ENCODE data around the gene EXOC5. TPM values are rescaled to one million over a fixed set of nuclear protein-coding genes. Genes with fewer than 3 reads are reported as not detected.

The EXOC5 gene
- total and polyA plus RNA-seq, 4 donors, result 9.0 to 81.5 (median 33.5) TPM

DNA sequence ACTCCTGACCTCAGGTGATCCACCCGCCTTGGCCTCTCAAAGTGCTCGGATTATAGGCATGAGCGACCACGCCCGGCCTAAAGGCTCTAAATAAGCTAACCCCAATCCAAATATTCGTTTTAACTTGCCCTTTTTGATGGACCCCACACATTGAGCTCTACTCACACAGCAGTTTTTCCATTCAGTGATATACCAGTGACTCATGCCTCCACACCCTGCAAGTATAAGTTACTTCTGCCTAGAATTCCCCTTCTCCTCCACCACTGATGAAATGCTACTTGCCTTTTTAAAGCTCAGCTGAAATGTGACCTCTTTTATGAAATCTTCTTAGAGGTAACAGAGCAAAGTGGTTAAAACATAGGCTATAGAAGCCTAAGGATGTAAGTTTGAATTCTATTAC, 68.8 kb downstream of the EXOC5 start:
- Histone ChIP-seq H3K4me1 (ENCODE audit: control insufficient read depth in 5 of 5, insufficient read depth in 5 of 5, low read length in 5 of 5) (no peaks in the 10 kb centered on the region), H3K36me3 (ENCODE audit: control insufficient read depth in 4 of 4, insufficient read depth in 4 of 4, low read length in 4 of 4) (peaks cover 0 to 3% (median 0%) of the 10 kb centered on the region in 4 donors), H3K9ac (ENCODE audit: insufficient read depth in 1 of 2, low read length in 2 of 2) (no peak overlapping the region), H3K27ac (ENCODE audit: low read depth in 1 of 2, low read length in 1 of 2) (no peak overlapping the region), H3K27me3 (ENCODE audit: control insufficient read depth in 3 of 3, insufficient read depth in 3 of 3, low read length in 2 of 3) (no peaks in the 10 kb centered on the region), H3K4me3 (no peak overlapping the region), H3K9me3 (ENCODE audit: control insufficient read depth in 4 of 4, insufficient read depth in 3 of 4, low read length in 3 of 4) (no peaks in the 10 kb centered on the region)
- DNase-seq (no peak), ATAC-seq (ENCODE audit: insufficient read depth, low FRiP score) (no peak)
- WGBS, 2 donors, result 90% methylated on average over 6 of the region's 6 CpGs
- TF ChIP-seq, protein P1, sequence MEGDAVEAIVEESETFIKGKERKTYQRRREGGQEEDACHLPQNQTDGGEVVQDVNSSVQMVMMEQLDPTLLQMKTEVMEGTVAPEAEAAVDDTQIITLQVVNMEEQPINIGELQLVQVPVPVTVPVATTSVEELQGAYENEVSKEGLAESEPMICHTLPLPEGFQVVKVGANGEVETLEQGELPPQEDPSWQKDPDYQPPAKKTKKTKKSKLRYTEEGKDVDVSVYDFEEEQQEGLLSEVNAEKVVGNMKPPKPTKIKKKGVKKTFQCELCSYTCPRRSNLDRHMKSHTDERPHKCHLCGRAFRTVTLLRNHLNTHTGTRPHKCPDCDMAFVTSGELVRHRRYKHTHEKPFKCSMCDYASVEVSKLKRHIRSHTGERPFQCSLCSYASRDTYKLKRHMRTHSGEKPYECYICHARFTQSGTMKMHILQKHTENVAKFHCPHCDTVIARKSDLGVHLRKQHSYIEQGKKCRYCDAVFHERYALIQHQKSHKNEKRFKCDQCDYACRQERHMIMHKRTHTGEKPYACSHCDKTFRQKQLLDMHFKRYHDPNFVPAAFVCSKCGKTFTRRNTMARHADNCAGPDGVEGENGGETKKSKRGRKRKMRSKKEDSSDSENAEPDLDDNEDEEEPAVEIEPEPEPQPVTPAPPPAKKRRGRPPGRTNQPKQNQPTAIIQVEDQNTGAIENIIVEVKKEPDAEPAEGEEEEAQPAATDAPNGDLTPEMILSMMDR (IDR thresholded peaks at IDR 0.05; ENCODE audit: control extremely low read depth, extremely low read depth), result no peak

DNA sequence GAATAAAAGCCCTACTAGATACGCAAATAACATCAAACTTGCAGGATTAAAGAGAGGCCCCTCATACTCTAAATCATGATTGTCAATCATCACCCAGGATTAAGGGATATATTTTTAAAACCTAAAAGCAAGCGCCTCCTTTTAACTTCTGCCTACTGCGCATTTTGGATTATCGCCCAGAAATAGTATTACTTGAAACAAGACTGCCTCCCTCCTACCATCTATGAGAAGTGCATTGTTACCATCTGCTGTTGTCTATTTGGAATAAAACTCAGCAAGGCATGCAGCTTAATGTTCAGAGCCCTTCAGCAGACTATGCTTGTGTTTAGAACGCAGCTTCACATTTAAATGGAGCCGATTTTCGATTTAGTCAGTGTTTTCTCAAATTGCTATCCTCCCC, 79.6 kb downstream of the EXOC5 start:
- DNase-seq (peak in 2 of 3 donors; percentile 43 to 70), ATAC-seq (ENCODE audit: insufficient read depth, low FRiP score) (no peak)
- H3K4me3 ChIP-seq, result no peak overlapping the region
- H3K36me3 ChIP-seq (ENCODE audit: control insufficient read depth in 4 of 4, insufficient read depth in 4 of 4, low read length in 4 of 4), result no peaks in the 10 kb centered on the region
- 63 to 79% methylated on average over 7 of the region's 7 CpGs for WGBS, 2 donors
- no peaks in the 10 kb centered on the region for H3K4me1 ChIP-seq (ENCODE audit: control insufficient read depth in 5 of 5, insufficient read depth in 5 of 5, low read length in 5 of 5)
- TF ChIP-seq, protein P1 (IDR thresholded peaks at IDR 0.05; ENCODE audit: control extremely low read depth, extremely low read depth), result no peak
- no peak overlapping the region for H3K9ac ChIP-seq (ENCODE audit: insufficient read depth in 1 of 2, low read length in 2 of 2)
- no peak overlapping the region for H3K27ac ChIP-seq (ENCODE audit: low read depth in 1 of 2, low read length in 1 of 2)
- peaks cover 0 to 5% (median 0%) of the 10 kb centered on the region in 3 donors for H3K27me3 ChIP-seq (ENCODE audit: control insufficient read depth in 3 of 3, insufficient read depth in 3 of 3, low read length in 2 of 3)
- H3K9me3 ChIP-seq (ENCODE audit: control insufficient read depth in 4 of 4, insufficient read depth in 3 of 4, low read length in 3 of 4), result no peaks in the 10 kb centered on the region

DNA sequence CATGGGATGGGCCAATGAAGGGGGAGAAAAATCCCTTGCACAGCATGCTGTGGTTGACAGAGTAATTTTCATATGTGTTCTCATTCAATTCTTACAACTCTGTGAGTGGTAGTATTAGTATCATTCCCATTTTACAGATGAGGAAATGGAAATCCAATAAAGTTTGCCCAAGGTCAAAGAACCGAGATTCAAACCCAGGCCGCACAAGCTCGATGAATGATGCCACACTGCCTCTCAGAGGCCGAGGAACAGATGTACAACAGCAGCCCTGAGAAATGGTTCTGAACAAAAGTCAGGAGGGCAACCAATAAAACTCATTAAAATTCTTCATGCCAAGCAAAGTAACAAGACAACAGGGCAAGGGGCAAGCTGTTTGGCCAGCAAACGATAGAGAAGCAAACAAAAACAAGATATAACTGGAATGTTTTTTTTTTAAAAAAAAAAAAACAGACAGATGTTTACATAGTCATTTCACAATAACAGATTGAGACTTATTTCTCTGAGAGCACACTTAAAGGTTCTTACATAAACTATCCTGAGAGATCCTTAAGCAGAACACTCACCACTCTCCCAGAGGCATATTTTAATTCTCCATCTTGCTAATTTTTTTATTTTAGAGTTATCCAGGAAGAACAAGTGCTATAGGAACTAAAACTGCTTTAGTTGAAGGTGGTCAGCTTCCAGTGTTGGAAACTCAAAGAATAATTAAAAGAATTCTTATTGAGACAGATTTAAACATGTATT, 85.8 kb downstream of the EXOC5 start:
- H3K27me3 ChIP-seq (ENCODE audit: control insufficient read depth in 3 of 3, insufficient read depth in 3 of 3, low read length in 2 of 3), result peaks cover 0 to 8% (median 0%) of the 10 kb centered on the region in 3 donors

More for the DNA sequence above, 85.8 kb downstream of the EXOC5 start:
- Histone ChIP-seq H3K4me3 (no peak overlapping the region), H3K9ac (ENCODE audit: insufficient read depth in 1 of 2, low read length in 2 of 2) (no peak overlapping the region), H3K27ac (ENCODE audit: low read depth in 1 of 2, low read length in 1 of 2) (no peak overlapping the region), H3K9me3 (ENCODE audit: control insufficient read depth in 4 of 4, insufficient read depth in 3 of 4, low read length in 3 of 4) (peaks cover 0 to 2% (median 0%) of the 10 kb centered on the region in 4 donors), H3K4me1 (ENCODE audit: control insufficient read depth in 5 of 5, insufficient read depth in 5 of 5, low read length in 5 of 5) (no peaks in the 10 kb centered on the region), H3K36me3 (ENCODE audit: control insufficient read depth in 4 of 4, insufficient read depth in 4 of 4, low read length in 4 of 4) (no peaks in the 10 kb centered on the region)
- TF ChIP-seq, protein P1 (IDR thresholded peaks at IDR 0.05; ENCODE audit: control extremely low read depth, extremely low read depth), result no peak
- peak in 2 of 3 donors; percentile 13 to 15 for DNase-seq
- ATAC-seq (ENCODE audit: insufficient read depth, low FRiP score), result peak; percentile 27
- WGBS, 2 donors, result 15 to 25% methylated on average over 5 of the region's 5 CpGs
